Kidney capillary endothelial cell (primary cell): ENCODE measurements around the gene ARL11.

Experiments used
- DNase-seq: peaks from one replicate; pipeline ENCODE4 v3.0.0-alpha.2; 2018; ENCODE audit warnings: low spot score

ARL11 gene

GRCh38 chr13:49649244-49649962, 21.1 kb downstream of the ARL11 start:
- no peak for DNase-seq

- no peak for DNase-seq
These were observed 21.6 kb downstream of the ARL11 start for GRCh38 chr13:49649963-49650312.

- no peak for DNase-seq
These were observed 23.5 kb downstream of the ARL11 start for GRCh38 chr13:49651570-49652354.

GRCh38 chr13:49652355-49653305, 24.3 kb downstream of the ARL11 start:
- peak; percentile 53 for DNase-seq

GRCh38 chr13:49653478-49653877, 25.2 kb downstream of the ARL11 start:
- DNase-seq, result no peak

GRCh38 chr13:49654011-49654410, 25.7 kb downstream of the ARL11 start:
- DNase-seq, result no peak

GRCh38 chr13:49655906-49656305, 27.6 kb downstream of the ARL11 start:
- no peak for DNase-seq

GRCh38 chr13:49657241-49657641, 28.9 kb downstream of the ARL11 start:
- DNase-seq, result no peak

GRCh38 chr13:49664606-49665005, 36.3 kb downstream of the ARL11 start:
- no peak for DNase-seq

DNA sequence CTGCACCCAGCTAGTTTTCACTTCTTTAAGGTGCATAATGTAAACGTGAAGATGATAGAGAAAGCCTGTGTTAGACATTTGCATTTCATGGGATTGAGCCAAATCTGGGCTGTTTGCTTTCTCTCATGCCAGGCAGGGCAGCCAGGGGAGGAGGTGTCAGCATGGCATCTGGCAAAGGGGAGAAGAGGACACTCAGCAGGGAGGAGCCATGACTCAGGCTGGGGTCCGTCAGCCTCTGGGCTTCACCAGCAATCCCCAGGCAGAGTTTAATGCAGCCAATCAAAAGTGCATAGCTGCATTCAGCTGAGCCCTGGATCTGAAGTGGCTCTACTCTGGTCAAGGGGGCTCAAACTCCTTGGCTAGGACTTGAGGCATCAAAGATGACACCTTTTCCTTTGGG, 39.5 kb downstream of the ARL11 start:
- no peak for DNase-seq

GRCh38 chr13:49669735-49670309, 41.5 kb downstream of the ARL11 start:
- DNase-seq, result peak; percentile 83

DNA sequence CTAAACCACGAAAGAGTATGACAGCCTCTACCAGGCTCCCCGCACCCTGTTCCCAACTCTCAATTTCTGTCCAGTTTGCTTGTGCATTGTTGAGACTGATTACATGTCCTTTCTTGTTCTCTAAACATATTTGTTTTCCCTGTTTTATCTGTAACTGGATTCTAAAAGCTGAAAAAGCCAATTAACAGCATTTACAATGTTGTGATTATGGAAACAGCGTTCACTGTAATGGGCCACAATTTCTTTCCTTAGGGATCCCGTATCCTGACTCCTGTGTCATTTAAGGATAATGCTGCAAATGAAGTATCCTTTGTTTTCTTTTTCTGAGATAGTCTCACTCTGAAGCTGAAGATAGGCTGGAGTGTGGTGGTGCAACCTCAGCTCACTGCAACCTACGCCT, 42.5 kb downstream of the ARL11 start:
- DNase-seq, result no peak

DNA sequence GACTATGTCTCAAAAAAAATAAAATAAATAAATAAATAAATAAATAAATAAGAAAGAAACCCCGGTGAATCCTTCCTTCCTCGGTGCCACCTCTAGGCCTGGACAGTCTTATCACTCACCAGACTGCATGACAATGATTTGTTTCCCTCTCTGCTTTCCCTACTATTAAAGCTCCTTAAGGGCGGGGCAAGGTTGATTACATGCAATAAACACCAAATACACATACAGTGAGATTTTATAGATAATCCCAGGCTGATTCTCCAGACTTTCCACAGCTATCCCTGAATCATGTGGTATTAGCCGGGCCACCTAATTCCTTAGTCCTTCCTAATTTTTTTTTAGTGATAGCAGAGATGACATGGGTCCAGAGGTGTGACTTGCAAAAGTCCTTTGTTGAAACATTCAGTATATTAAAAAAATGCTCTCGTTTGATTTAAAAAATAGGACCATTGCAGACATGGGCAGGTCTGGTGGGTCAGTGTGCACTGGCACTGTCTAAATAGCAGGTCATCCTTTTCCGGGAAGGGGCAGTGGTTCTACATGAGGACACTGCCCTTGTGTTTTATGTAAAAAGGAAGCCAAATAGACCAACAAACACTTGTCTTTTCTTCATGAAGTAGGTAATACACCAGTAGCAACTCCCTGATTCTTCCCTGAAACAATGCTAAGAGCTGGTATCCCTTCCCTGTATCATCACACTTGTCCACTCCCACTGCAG, 48.4 kb downstream of the ARL11 start:
- DNase-seq, result no peak

- no peak for DNase-seq
These were observed 50.0 kb downstream of the ARL11 start for GRCh38 chr13:49678191-49678914.

- DNase-seq, result no peak
These were observed 50.9 kb downstream of the ARL11 start for GRCh38 chr13:49679246-49679645.

DNA sequence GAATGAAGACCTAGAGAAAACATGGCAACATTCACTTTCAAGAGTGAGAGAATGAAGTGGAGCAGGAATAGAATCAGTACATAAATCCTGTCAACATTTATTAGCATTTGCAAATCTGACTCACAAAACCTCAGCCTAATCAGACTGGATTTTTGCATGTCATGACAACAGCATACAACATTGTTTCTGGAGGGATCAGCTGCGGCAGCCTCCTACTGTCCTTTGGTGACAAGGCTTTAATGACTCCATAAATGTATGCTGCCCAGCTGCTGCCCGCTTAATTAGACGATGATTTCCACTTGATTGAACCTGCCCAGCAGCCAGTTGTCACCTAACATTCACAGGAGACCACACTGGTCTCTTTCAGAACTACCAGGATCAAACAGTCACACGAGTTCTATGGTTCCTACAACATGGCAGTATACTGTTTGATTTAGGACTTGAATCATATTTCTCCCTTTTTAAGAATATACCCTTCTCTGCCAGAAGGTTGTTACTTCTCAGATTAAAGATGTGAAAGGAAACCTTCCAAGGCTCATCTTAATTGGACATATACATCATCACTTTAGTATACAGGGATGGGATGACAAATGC, 53.6 kb downstream of the ARL11 start:
- DNase-seq, result no peak
